RCC 7860 (cell line): Measurements from ENCODE around the gene DTYMK.
"Not testable (repeated sequence)": the region's sequence is repeated elsewhere in the genome, so short reads cannot be mapped to it uniquely, and the experiment has no call there.

Experiments
- DNase-seq: peaks from one replicate; pipeline ENCODE4 v3.0.0-alpha.2; 2015; ENCODE audit warnings: low spot score
- FAIRE-seq: peaks from 2 replicates; lab custom pipeline; 2012; peaks lifted over from hg19 to GRCh38; lab: Jason Lieb, UNC

The DTYMK gene

DNA sequence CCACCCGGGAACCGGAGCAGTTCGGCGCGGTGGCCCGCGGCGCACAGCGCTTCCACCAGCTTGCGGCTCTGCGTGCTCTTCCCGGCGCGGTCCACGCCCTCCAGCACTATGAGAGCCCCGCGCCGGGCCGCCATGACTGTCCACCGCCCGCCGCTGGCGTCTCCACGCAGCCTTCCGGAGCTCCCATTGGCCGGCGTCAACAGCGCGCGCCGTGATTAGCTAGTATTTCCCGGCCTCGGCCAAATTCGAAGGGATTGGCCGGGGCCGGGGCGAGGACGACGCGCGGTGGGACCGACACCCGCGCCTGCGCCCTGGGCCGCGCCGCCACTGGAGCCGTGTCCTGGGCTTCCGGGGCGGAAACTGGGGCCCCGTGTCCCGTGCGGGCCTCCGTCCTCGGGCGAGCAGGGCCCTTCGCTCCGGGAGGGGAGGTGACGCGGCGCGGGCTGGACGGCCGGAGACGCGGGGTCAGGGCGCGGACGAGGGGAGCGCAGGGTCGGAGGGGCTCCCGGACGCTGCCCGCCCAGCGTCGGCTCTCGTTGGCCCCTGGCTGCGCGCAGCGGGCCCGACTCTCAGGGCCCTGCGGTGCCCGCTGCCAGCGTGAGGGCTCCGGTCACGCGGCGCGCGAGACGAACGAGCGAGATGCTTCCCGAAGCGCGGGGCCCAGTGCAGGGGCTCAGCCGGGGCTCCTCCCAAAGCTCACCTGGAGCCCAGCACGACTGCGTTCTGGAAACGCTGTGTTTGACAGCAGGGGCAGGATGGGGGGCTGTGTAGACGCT is at the start of gene DTYMK:
Gene DTYMK, minus strand, starts transcription at position 166 of the 776 bp plus-strand sequence. Its CDS starts 32 bp downstream, at position 134.
- FAIRE-seq (no peak), DNase-seq (peak; percentile 92)

GRCh38 chr2:241736111-241736510 is 49.5 kb upstream of the DTYMK start:
- FAIRE-seq (no peak), DNase-seq (no peak)

DNA sequence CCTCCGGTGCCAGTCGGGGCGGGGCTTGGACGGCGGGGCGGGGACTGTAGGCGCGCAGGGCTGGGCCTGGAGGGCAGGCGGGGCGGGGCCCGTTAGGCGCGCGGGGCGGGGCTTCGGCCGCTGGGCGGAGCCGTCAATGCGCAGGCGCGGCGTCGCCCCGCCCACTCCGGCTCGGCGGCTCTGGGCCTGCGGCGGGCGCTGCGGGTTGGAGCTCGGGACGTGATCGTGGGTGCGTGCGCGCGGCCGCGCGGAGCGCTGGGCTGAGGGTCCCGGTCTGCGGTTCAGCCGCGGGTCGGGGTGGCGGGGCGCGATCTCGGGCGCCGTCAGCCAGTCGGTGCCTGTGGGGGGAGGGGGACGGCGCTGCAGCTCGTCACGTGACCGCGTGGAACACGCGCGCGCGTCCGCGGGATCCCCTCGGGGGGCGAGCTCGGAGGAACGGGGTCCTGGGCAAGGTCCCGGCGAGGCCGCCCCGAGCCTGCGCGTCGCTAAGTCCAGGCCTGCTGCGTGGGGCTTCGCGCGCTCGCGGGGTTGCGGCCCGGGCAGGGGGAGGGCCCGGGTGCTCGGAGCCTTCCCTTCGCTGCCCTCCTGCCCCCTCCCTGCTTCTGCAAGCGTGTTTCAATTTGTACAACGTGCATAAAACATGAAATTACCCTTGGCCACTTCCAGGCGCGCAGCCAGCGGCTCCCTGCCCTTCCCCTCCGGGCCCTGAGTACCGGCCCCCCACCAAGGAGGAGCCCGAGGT is 48.0 kb upstream of the DTYMK start, which contains the start of gene D2HGDH:
Gene D2HGDH, plus strand, starts transcription at position 164 of the 742 bp plus-strand sequence. CDS start 595 bp downstream, outside the sequence.
- FAIRE-seq (no peak), DNase-seq (peak; percentile 65)

GRCh38 chr2:241734208-241734466 is 47.5 kb upstream of the DTYMK start:
- DNase-seq (no peak), FAIRE-seq (no peak)

GRCh38 chr2:241733391-241734207 is 47.0 kb upstream of the DTYMK start:
- FAIRE-seq (no peak), DNase-seq (no peak)

DNA sequence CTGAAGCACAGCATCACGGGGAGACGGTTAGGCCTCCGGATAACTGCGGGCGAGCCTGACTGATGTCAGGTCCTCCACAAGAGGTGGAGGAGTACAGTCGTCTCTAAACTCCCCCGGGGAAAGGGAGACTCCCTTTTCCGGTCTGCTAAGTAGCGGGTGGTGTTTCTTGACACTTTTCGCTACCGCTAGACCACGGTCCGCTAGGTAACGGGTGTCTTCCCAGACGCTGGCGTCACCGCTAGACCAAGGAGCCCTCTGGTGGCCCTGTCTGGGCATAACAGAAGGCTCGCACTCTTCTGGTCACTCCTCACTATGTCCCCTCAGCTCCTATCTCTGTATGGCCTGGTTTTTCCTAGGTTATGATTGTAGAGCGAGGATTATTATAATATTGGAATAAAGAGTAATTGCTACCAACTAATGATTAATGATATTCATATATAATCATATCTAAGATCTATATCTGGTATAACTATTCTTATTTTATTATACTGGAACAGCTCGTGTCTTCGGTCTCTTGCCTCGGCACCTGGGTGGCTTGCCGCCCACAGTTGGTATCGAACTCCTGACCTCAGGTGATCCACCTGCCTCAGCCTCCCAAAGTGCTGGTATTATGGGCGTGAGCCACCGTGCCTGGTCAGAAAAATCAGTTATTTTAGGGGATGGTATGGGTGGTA is 46.0 kb upstream of the DTYMK start:
- not testable (repeated sequence) for FAIRE-seq

GRCh38 chr2:241730671-241731293 is 44.2 kb upstream of the DTYMK start:
- DNase-seq (no peak), FAIRE-seq (no peak)

More for the DNA sequence above, 46.0 kb upstream of the DTYMK start:
- DNase-seq: peak; percentile 52

DNA sequence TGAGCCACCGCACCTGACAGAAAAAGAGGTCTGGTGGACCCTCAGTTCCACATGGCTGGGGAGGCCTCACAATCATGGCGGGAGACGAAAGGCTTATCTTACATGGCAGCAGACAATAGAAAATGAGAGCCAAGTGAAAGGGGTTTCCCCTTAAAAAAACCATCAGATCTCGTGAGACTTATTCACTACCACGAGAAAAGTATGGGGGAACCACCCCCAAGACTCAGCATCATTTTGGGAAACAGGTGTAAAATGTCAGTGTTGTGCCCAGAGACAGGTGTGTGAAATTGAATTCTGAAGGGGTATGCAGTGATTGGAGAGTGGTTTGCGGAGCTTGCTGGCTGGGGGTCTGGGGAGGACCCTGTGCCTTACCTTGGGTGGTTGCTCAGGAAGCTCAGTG is 43.3 kb upstream of the DTYMK start:
- FAIRE-seq: no peak
- no peak for DNase-seq

GRCh38 chr2:241728627-241729026 is 42.0 kb upstream of the DTYMK start:
- FAIRE-seq (no peak), DNase-seq (no peak)

DNA sequence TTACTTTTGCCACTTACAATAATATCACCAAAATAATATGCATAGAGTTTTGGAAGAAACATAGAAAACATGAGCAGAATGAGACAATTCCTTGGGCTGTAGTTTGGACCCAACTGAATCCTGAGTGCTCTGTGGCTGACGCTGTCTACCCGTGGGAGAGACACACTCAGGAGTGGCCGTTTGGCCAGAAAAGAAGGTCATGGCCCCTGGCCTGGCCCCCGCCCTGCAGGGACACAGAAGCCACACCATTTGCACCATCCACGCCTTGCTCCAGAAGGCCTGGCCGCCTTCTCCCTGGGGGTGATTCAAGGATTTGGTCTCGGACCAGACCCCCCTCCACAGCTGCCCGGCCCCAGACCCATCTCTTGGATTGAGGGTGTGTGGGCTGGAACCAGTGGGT is 41.4 kb upstream of the DTYMK start:
- DNase-seq: no peak
- FAIRE-seq: no peak

GRCh38 chr2:241726459-241726858 is 39.8 kb upstream of the DTYMK start:
- FAIRE-seq: no peak
- DNase-seq: no peak

- DNase-seq: no peak
- no peak for FAIRE-seq
Measured at GRCh38 chr2:241724975-241725870, 38.6 kb upstream of the DTYMK start.

DNA sequence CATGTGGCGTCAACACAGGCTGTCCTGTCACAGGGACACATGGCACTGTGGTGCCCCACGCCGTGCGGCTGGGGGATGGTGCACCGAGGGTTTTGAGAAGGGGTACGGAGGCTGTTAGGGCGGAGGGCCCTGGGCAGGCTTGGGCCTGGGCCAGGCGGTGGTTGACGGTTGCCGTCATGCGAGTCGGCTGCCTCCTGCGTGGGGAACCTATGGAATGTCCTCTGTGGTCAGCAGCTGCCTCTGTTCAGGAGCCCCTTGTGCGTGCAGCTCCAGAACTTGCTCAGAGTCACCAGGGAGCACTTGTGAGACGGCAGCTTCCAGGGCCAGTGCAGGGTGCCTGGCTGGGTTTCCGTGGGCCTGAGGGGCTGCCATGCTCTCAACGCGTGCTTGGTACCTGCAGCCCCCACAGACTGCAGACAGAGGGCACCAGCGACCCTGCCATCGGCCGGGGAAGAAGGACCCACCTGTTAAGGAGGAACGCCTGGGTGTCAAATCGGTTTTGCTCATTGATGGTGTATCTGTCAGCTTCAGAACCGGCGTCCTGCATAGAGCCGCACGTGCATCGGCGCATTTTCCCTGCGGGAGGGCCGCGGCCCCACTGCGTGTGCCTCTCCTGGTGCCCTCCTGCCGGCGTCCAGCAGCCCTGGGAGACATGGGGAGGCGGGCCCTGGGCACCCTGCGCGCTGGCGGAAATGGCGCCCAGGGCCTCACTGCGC is 37.8 kb upstream of the DTYMK start:
- no peak for DNase-seq
- no peak for FAIRE-seq

- DNase-seq: no peak
- FAIRE-seq: no peak
Measured at GRCh38 chr2:241722896-241723454, 36.4 kb upstream of the DTYMK start.

GRCh38 chr2:241721852-241722251 is 35.2 kb upstream of the DTYMK start:
- DNase-seq (no peak), FAIRE-seq (no peak)

GRCh38 chr2:241720560-241720959 is 33.9 kb upstream of the DTYMK start:
- no peak for DNase-seq
- FAIRE-seq: no peak

DNA sequence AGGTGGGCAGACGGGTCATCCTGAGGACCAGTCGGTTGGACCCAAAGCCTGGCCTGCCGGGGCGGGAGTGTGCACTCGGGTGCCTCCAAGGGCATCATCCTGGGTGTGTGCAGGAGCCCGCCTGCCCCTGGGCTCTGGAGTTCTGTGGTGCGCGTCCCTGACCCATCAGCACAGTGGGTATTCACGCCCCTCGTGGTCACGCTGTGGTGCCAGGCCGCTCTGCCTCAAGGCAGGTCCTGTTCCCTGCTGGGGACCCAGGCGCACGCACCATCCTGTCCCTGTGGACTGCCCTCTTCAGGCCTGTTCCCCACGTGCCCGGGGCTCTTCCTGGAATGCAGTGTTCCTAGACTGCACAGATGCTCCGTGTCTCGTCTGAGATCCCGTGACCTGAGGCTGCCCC is 33.5 kb upstream of the DTYMK start:
- DNase-seq: no peak
- FAIRE-seq: no peak

DNA sequence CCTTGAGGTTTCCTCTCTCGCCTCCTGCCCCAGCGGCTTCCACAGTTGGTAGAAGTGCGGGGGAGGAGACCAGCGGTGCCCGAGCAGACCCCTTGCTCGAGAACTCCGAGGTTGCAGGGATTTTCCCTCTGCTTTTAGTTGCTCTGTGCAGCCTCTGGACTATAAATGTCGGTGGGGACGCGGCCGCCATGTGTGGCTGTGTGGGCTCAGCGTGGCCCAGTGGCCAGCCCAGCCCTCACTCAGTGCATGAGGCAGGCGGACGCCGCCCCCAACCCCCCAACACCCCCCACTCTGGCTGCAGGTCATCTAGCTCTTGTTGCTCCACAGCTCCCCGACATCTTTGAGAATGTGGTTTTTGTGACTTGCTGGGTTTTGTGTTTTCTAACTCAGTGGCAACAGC is 32.5 kb upstream of the DTYMK start:
- DNase-seq (no peak), FAIRE-seq (no peak)

GRCh38 chr2:241708879-241709278 is 22.3 kb upstream of the DTYMK start:
- no peak for FAIRE-seq

More at GRCh38 chr2:241708879-241709278, 22.3 kb upstream of the DTYMK start:
- no peak for DNase-seq
